Tibial artery (tissue), 4 donors: ENCODE data around the gene PTPN13.
"Not testable (repeated sequence)": the region's sequence is repeated elsewhere in the genome, so short reads cannot be mapped to it uniquely, and the experiment has no call there.

Source experiments
- DNase-seq, 2 donors: peaks; one replicate each; pipeline ENCODE4 v3.0.0-alpha.2; 2019
- H3K27ac ChIP-seq, 2 donors: fragments of 200-600 bp; sonication (generic) in 1 of 2; 1 replicate in 1 of 2; 2 replicates in 1 of 2; pipeline ENCODE4 v1.5.1; 2018 to 2019; ENCODE audit warnings: mild to moderate bottlenecking in 1 of 2
- H3K27me3 ChIP-seq, 2 donors: fragments of 200-600 bp; sonication (generic) in 1 of 2; one replicate each; pipeline versions ENCODE4 v1.5.1 to v1.6.0; 2016 to 2019
- H3K36me3 ChIP-seq, 3 donors: fragments of 200-600 bp; sonication (generic) in 2 of 3; one replicate each; pipeline ENCODE4 v1.5.1; 2016 to 2019; ENCODE audit warnings: mild to moderate bottlenecking in 2 of 3
- H3K4me1 ChIP-seq, 4 donors: fragments of 200-600 bp; sonication (generic) in 2 of 4; 1 replicate in 3 of 4; 2 replicates in 1 of 4; pipeline ENCODE4 v1.5.1; 2016 to 2019
- H3K4me3 ChIP-seq, 2 donors: fragments of 200-600 bp; sonication (generic) in 1 of 2; 1 replicate in 1 of 2; 2 replicates in 1 of 2; pipeline ENCODE4 v1.5.1; 2018 to 2019; ENCODE audit warnings: mild to moderate bottlenecking in 2 of 2
- H3K9me3 ChIP-seq, 3 donors: fragments of 200-600 bp; sonication (generic) in 1 of 3; one replicate each; pipeline ENCODE4 v1.5.1; 2016 to 2019
- intact Hi-C: fragments of 100-400 bp; cut with DNase I; formaldehyde crosslinking; loops from one replicate; pipeline ENCODE4 v1.15.0; 2023; ENCODE audit warnings: low total_unique reads
- TF ChIP-seq, protein P1 (sequence below), 2 experiments: fragments of 200-600 bp in 1 of 2; fragments of 450-650 bp in 1 of 2; IDR thresholded peaks; one replicate each; pipeline ENCODE4 v1.5.1; 2017 to 2019; ENCODE audit warnings: antibody characterized with exemption in 2 of 2, mild to moderate bottlenecking in 1 of 2, moderate library complexity in 1 of 2

The PTPN13 gene

DNA sequence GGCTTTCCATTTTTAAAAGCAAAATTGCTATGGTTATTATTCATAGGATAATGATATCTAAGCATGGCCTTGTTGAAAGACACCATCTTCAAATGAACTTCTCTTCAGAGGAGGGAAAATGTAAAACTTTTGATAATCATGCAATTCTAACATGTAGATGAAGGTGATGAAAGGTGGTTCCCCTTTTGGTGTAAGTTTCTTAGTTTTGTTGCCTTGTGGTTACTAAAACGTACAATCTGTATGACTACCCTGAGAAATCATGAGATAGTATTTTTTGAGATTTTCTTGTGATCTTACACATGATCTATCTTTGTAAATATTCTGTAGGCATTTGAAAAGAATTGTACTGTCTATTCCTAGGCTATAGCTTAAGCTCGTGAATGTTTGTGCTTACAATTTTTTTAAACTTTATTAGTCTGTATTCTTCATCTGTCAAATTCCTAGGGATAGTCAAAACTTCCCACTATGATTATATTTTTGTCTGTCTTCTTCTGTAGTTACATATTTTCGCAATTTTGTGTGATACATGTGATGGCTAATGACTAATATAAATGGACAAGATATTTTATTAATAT, 47.5 kb downstream of the PTPN13 start:
- no peaks in the 10 kb centered on the region for H3K9me3 ChIP-seq
- intact Hi-C loops: no loop called here
- DNase-seq: no peak
- H3K36me3 ChIP-seq: no peaks in the 10 kb centered on the region
- no peak overlapping the region for H3K27ac ChIP-seq
- no peaks in the 10 kb centered on the region for H3K27me3 ChIP-seq
- TF ChIP-seq, protein P1, sequence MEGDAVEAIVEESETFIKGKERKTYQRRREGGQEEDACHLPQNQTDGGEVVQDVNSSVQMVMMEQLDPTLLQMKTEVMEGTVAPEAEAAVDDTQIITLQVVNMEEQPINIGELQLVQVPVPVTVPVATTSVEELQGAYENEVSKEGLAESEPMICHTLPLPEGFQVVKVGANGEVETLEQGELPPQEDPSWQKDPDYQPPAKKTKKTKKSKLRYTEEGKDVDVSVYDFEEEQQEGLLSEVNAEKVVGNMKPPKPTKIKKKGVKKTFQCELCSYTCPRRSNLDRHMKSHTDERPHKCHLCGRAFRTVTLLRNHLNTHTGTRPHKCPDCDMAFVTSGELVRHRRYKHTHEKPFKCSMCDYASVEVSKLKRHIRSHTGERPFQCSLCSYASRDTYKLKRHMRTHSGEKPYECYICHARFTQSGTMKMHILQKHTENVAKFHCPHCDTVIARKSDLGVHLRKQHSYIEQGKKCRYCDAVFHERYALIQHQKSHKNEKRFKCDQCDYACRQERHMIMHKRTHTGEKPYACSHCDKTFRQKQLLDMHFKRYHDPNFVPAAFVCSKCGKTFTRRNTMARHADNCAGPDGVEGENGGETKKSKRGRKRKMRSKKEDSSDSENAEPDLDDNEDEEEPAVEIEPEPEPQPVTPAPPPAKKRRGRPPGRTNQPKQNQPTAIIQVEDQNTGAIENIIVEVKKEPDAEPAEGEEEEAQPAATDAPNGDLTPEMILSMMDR (IDR thresholded peaks at IDR 0.05): no peak
- no peaks in the 10 kb centered on the region for H3K4me1 ChIP-seq
- no peak overlapping the region for H3K4me3 ChIP-seq

DNA sequence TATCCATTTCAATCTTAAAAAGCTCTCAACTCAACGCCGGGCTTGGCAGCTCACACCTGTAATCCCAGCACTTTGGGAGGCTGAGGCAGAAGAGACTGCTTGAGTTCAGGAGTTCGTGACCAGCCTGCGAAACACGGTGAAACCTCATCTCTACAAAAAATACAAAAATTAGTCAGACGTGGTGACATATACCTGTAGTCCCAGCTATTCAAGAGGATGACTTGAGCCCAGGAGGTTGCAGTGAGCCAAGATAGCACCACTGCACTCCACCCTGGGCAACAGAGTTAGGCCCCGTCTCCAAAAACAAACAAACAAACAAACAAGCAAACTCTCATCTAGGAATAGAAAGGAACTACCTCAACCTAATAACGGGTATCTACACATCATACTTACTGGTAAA, 50.8 kb downstream of the PTPN13 start:
- Histone ChIP-seq H3K27ac (no peak overlapping the region), H3K27me3 (no peaks in the 10 kb centered on the region), H3K36me3 (peaks cover 0 to 6% (median 2%) of the 10 kb centered on the region in 3 donors), H3K9me3 (peaks cover under 1 to 18% (median 3%) of the 10 kb centered on the region in 3 donors), H3K4me3 (no peak overlapping the region), H3K4me1 (no peaks in the 10 kb centered on the region)
- intact Hi-C loops: no loop called here
- TF ChIP-seq, protein P1 (IDR thresholded peaks at IDR 0.05): no peak
- DNase-seq: no peak

DNA sequence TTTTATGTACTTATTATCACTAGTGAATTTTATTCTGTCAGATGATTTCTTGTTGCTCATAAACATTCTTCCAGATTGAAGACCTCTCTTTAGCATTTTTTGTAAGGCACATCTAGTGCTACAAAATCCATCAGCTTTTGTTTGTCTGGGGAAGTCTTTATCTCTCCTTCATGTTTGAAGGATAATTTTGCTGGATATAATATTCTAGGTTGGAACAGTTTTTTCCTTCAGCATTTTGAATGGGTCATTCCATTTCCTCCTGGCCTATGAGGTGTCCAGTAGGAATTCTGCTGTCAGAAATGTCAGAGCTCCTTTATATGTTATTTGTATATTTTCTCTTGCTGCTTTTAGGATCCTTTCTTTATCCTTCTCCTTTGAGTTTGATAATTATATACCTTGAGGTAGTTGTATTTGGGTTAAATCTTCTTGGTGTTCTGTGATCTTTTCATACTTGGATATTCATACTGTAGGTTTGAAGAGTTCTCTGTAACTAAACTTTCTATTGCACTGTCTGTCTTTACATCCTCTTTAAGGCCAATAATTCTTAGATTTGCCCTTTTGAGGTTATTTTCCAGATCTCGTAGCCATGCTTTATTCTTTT, 58.3 kb downstream of the PTPN13 start:
- Histone ChIP-seq H3K9me3 (peaks cover 6 to 58% (median 14%) of the 10 kb centered on the region in 3 donors), H3K36me3 (peaks cover 8 to 16% (median 14%) of the 10 kb centered on the region in 3 donors), H3K27ac (no peak overlapping the region), H3K4me3 (no peak overlapping the region), H3K4me1 (no peaks in the 10 kb centered on the region), H3K27me3 (no peaks in the 10 kb centered on the region)
- intact Hi-C loops: no loop called here
- TF ChIP-seq, protein P1 (IDR thresholded peaks at IDR 0.05): no peak
- no peak for DNase-seq

DNA sequence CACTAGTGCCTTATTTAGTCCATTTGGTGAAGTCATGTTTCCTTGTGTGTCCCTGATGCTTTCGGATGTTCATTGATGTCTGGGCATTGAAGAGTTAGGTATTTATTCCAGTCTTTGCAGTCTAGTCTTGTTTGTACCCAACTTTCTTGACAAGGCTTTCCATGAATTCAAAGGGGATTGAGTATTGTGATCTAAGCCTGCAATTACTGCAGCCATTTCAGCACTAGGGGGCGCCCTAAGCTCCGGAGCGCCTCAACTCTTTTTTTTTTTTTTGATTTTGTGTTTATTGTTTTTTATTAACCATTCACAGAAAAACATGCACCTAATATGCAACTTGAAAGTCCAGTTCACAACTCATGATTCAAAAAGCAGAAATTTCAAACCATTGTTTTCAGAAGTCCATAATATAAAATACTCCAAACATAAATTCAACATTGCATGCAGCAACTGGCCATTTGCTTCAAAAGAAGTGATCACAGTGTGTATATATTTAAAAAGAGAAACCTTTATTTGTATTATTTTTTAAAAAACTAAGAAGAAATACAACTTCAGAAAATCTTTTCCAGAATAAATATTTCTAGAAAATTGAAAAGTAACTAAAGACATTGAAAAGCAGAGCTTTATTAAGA, 59.2 kb downstream of the PTPN13 start:
- no peak for DNase-seq
- H3K4me1 ChIP-seq: no peaks in the 10 kb centered on the region
- no peaks in the 10 kb centered on the region for H3K27me3 ChIP-seq
- no peak overlapping the region for H3K4me3 ChIP-seq
- peaks cover 6 to 54% (median 14%) of the 10 kb centered on the region in 3 donors for H3K9me3 ChIP-seq
- TF ChIP-seq, protein P1 (IDR thresholded peaks at IDR 0.05): no peak
- intact Hi-C loops: no loop called here
- no peak overlapping the region for H3K27ac ChIP-seq
- H3K36me3 ChIP-seq: peaks cover 8 to 16% (median 14%) of the 10 kb centered on the region in 3 donors

DNA sequence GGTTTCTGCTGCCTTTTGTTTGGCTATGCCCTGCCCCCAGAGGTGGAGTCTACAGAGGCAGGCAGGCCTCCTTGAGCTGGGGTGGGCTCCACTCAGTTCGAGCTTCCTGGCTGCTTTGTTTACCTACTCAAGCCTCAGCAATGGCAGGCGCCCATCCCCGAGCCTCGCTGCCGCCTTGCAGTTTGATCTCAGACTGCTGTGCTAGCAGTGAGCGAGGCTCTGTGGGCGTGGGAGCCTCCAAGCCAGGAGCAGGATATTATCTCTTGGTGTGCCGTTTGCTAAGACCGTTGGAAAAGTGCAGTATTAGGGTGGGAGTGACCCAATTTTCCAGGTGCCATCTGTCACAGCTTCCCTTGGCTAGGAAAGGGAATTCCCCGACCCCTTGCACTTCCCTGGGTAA, 62.7 kb downstream of the PTPN13 start:
- DNase-seq, intact Hi-C loops, H3K27me3 ChIP-seq, H3K27ac ChIP-seq, H3K36me3 ChIP-seq, H3K4me1 ChIP-seq, H3K4me3 ChIP-seq: not testable (repeated sequence)
- H3K9me3 ChIP-seq: peaks cover 0 to 20% (median 9%) of the 10 kb centered on the region in 3 donors

DNA sequence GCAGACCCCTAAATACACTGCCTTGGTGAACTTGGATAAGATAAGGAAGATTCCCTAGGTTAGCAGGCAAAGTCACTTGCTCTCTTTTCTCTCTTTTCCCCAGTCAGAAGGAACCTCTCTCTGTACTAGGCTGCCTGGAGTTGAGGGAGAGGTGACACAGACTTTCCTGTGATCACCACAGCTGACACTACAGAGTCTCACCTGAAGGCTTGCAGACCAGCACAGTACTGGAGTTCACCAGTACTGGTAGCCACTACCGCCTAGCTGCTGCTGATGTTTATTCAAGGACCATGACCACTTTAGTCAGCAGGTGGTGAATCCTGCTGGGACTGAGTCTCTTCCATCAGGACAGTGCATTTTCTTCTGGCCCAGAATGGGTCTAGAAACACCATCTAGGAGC, 63.3 kb downstream of the PTPN13 start:
- Histone ChIP-seq H3K27ac (no peak overlapping the region), H3K4me3 (no peak overlapping the region), H3K9me3 (peaks cover 0 to 14% (median 9%) of the 10 kb centered on the region in 3 donors), H3K36me3 (peaks cover 0 to 2% (median under 1%) of the 10 kb centered on the region in 3 donors), H3K4me1 (no peaks in the 10 kb centered on the region), H3K27me3 (no peaks in the 10 kb centered on the region)
- TF ChIP-seq, protein P1 (IDR thresholded peaks at IDR 0.05): no peak
- intact Hi-C loops: no loop called here
- no peak for DNase-seq
